Measurements from ENCODE around the gene C11orf68. TPM values are rescaled to one million over a fixed set of nuclear protein-coding genes. Genes with fewer than 3 reads are reported as not detected.

Gene C11orf68
- total RNA-seq, 4 donors from 2014 or later, result 11.5 to 53.0 (median 29.7) TPM

GRCh38 chr11:65900899-65901180 lies 18.0 kb downstream of the C11orf68 start:
- Histone ChIP-seq H3K4me1 (peaks cover 5 to 7% of the 10 kb centered on the region in 2 donors), H3K4me3 (no peak overlapping the region), H3K9me3 (no peaks in the 10 kb centered on the region), H3K36me3 (no peaks in the 10 kb centered on the region), H3K27ac (no peak overlapping the region), H3K27me3 (peaks cover 0 to 17% of the 10 kb centered on the region in 2 donors)
- no peak for TF ChIP-seq POLR2A (IDR thresholded peaks at IDR 0.05)
- TF ChIP-seq, protein P1, sequence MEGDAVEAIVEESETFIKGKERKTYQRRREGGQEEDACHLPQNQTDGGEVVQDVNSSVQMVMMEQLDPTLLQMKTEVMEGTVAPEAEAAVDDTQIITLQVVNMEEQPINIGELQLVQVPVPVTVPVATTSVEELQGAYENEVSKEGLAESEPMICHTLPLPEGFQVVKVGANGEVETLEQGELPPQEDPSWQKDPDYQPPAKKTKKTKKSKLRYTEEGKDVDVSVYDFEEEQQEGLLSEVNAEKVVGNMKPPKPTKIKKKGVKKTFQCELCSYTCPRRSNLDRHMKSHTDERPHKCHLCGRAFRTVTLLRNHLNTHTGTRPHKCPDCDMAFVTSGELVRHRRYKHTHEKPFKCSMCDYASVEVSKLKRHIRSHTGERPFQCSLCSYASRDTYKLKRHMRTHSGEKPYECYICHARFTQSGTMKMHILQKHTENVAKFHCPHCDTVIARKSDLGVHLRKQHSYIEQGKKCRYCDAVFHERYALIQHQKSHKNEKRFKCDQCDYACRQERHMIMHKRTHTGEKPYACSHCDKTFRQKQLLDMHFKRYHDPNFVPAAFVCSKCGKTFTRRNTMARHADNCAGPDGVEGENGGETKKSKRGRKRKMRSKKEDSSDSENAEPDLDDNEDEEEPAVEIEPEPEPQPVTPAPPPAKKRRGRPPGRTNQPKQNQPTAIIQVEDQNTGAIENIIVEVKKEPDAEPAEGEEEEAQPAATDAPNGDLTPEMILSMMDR (IDR thresholded peaks at IDR 0.05), result no peak
- DNase-seq, result no peak
- intact Hi-C loops (cut with DNase I; ENCODE audit: low total_unique reads), result no loop called here

GRCh38 chr11:65900125-65900898 lies 18.6 kb downstream of the C11orf68 start, which contains the start of gene FOSL1:
Gene FOSL1 (minus strand): TSS chr11:65900388. CDS start chr11:65900339, 49 bp downstream.
- H3K27me3 ChIP-seq, result peaks cover 0 to 17% of the 10 kb centered on the region in 2 donors
- intact Hi-C loops (cut with DNase I; ENCODE audit: low total_unique reads), result no loop called here
- H3K36me3 ChIP-seq, result no peaks in the 10 kb centered on the region
- H3K27ac ChIP-seq, result peak within 1 kb of the TSS in 1 of 2 donors; percentile 36
- peaks cover 5 to 7% of the 10 kb centered on the region in 2 donors for H3K4me1 ChIP-seq
- DNase-seq, result peak; percentile 70 to 77
- H3K4me3 ChIP-seq, result peak within 1 kb of the TSS; percentile 18 to 38
- H3K9me3 ChIP-seq, result no peaks in the 10 kb centered on the region
- TF ChIP-seq, protein P1 (IDR thresholded peaks at IDR 0.05), result no peak
- TF ChIP-seq POLR2A (IDR thresholded peaks at IDR 0.05), result peak; percentile 60 to 74

DNA sequence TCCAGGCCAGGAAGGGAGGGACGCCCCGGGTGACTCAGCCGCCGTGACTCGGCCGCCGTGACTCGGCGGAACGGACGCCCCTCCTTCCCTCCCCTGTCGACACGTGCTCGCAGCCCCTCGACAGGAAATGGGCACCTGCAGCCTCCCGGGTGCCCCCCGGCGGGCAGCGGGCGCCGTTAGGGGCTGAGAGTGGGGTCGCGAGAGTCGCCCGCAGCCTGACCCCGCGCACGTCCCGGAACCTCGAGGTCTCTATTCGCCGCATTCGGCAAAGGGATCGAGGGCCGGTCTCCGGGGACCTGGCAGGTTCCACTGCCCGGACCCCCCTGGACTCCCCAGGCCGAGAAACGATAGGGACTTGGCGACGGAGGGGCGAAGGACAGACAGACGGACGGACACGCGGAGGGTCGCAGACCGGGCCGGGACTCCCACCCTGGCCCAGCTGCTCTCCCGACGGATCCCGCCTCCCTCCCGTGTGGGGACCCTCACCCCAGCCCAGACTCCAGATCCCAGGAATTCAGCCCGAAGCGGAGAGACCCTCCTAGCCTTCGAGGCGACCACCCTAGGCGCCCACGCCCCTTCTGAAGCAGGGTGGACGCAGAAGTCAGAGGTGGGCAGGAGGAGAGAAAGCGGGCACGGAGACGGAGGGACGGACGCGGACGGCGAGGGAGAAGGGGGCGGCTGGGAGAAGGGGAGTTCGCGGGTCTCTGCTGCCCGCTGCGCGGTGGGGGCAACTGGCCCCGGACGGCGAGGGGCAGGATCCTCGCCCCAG lies 19.3 kb downstream of the C11orf68 start:
- intact Hi-C loops (cut with DNase I; ENCODE audit: low total_unique reads), result no loop called here
- H3K27me3 ChIP-seq, result peaks cover 0 to 17% of the 10 kb centered on the region in 2 donors
- no peaks in the 10 kb centered on the region for H3K9me3 ChIP-seq
- H3K27ac ChIP-seq, result peak overlapping the region in 1 of 2 donors; percentile 36
- TF ChIP-seq, protein P1 (IDR thresholded peaks at IDR 0.05), result no peak
- no peak for TF ChIP-seq POLR2A (IDR thresholded peaks at IDR 0.05)
- H3K4me3 ChIP-seq, result peak overlapping the region; percentile 18 to 38
- H3K36me3 ChIP-seq, result no peaks in the 10 kb centered on the region
- H3K4me1 ChIP-seq, result peaks cover 5 to 7% of the 10 kb centered on the region in 2 donors
- DNase-seq, result peak in 1 of 2 donors; percentile 50

- no peaks in the 10 kb centered on the region for H3K36me3 ChIP-seq
- peaks cover 5 to 7% of the 10 kb centered on the region in 2 donors for H3K4me1 ChIP-seq
- H3K27ac ChIP-seq, result no peak overlapping the region
- no peak for TF ChIP-seq POLR2A (IDR thresholded peaks at IDR 0.05)
- TF ChIP-seq, protein P1 (IDR thresholded peaks at IDR 0.05), result no peak
- DNase-seq, result peak in 1 of 2 donors; percentile 58
- intact Hi-C loops (cut with DNase I; ENCODE audit: low total_unique reads), result no loop called here
- H3K27me3 ChIP-seq, result peaks cover 0 to 17% of the 10 kb centered on the region in 2 donors
- H3K9me3 ChIP-seq, result no peaks in the 10 kb centered on the region
- peak overlapping the region; percentile 18 to 38 for H3K4me3 ChIP-seq
Measured at GRCh38 chr11:65898656-65899355, 20.1 kb downstream of the C11orf68 start.

Data from uterus (tissue), 4 donors.